NT2/D1 (cell line): ENCODE measurements around the gene PLA2G4A.

ENCODE experiments used
- SUZ12 ChIP-seq: IDR thresholded peaks from 2 replicates; pipeline ENCODE4 v1.6.1; 2011; ENCODE audit not compliant: insufficient read length, insufficient read depth; ENCODE audit errors: extremely low read depth
- YY1 ChIP-seq: IDR thresholded peaks from 2 replicates; pipeline ENCODE4 v1.6.1; 2011; ENCODE audit not compliant: insufficient read length, insufficient read depth
- ZNF274 ChIP-seq: IDR thresholded peaks from 2 replicates; pipeline ENCODE4 v1.6.1; 2011; ENCODE audit warnings: mild to moderate bottlenecking, low read depth, low read length

DNA sequence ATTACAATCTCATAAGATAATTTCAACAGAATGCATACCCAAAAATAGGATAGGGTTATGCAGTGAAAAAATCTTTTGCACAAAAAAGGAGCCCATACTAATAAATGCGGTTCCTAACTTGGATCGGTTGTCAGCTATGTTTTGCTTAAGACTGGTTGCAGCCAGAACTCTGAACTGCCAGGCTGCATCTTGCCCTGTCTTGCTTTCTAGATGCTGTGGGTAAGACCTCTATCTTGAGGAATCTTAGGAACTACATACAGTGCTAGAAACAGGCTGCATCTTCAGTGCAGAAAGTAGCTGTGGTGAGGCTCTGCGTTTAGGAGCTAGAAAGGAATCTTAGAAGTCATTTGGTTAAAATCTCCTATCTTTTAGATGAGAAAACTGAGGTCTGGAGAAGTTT lies 45.6 kb upstream of the PLA2G4A start:
- TF ChIP-seq SUZ12 (no peak), ZNF274 (no peak), YY1 (no peak)
